Thoracic aorta (tissue), 2 donors: ENCODE results near the gene FUT6. TPM values are rescaled to one million over a fixed set of nuclear protein-coding genes. Genes with fewer than 3 reads are reported as not detected.

ENCODE experiments used
- ATAC-seq: fragments of 150-250 bp; one replicate; pipeline ENCODE4 v1.8.0; 2017; ENCODE audit warnings: low read depth; ENCODE audit not compliant: insufficient number of reproducible peaks, low FRiP score
- DNase-seq: peaks from one replicate; pipeline ENCODE4 v3.0.0-alpha.2; 2020; ENCODE audit warnings: low spot score
- H3K27ac ChIP-seq, 2 donors: fragments of 200-600 bp; sonication (generic); 1 replicate in 1 of 2; 2 replicates in 1 of 2; pipeline ENCODE4 v1.5.1; 2016; ENCODE audit warnings: mild to moderate bottlenecking in 2 of 2, moderate library complexity in 2 of 2
- H3K27me3 ChIP-seq: fragments of 200-600 bp; sonication (generic); replicated peaks from 2 replicates; pipeline ENCODE4 v1.6.0; 2016; ENCODE audit warnings: mild to moderate bottlenecking; ENCODE audit not compliant: insufficient read depth
- H3K36me3 ChIP-seq: fragments of 200-600 bp; sonication (generic); one replicate; pipeline ENCODE4 v1.5.1; 2016
- H3K4me1 ChIP-seq, 2 donors: fragments of 200-600 bp; sonication (generic); 1 replicate in 1 of 2; 2 replicates in 1 of 2; pipeline versions ENCODE4 v1.5.1 to v1.6.0; 2016; ENCODE audit warnings: low read depth in 2 of 2, mild to moderate bottlenecking in 1 of 2; ENCODE audit not compliant: control insufficient read depth in 1 of 2
- H3K4me3 ChIP-seq: fragments of 200-600 bp; sonication (generic); 2 replicates; pipeline ENCODE4 v1.5.1; 2016; ENCODE audit warnings: mild to moderate bottlenecking
- H3K9me3 ChIP-seq: fragments of 200-600 bp; sonication (generic); 2 replicates; pipeline ENCODE4 v1.5.1; 2016
- CTCF ChIP-seq: fragments of 200-600 bp; sonication (generic); IDR thresholded peaks from one replicate; pipeline ENCODE4 v1.5.1; 2019; ENCODE audit warnings: antibody characterized with exemption
- total RNA-seq, 2 donors: library from RNA; depleted of rRNA; stranded (reverse); fragments of >200 nt; gene quantifications; one replicate each; pipeline versions ENCODE4 v1.1.0 to v1.2.3, GENCODE V29; 2016

FUT6 gene
- total RNA-seq, 2 donors from 2014 or later = not detected

GRCh38 chr19:5826531-5827341 lies 12.8 kb downstream of the FUT6 start:
- no peak overlapping the region for H3K27ac ChIP-seq
- TF ChIP-seq CTCF = no peak
- ATAC-seq (no peak), DNase-seq (no peak)
- peaks cover 4 to 16% of the 10 kb centered on the region in 2 donors for H3K4me1 ChIP-seq
- peaks cover 3% of the 10 kb centered on the region for H3K27me3 ChIP-seq
- H3K36me3 ChIP-seq = no peaks in the 10 kb centered on the region
- H3K4me3 ChIP-seq = no peak overlapping the region
- H3K9me3 ChIP-seq = no peaks in the 10 kb centered on the region

- Histone ChIP-seq H3K27me3 (peaks cover 3% of the 10 kb centered on the region), H3K4me1 (peaks cover 4 to 16% of the 10 kb centered on the region in 2 donors), H3K27ac (no peak overlapping the region), H3K9me3 (no peaks in the 10 kb centered on the region), H3K4me3 (no peak overlapping the region), H3K36me3 (no peaks in the 10 kb centered on the region)
- ATAC-seq (no peak), DNase-seq (no peak)
- no peak for TF ChIP-seq CTCF
Measured at GRCh38 chr19:5825178-5825577, 14.3 kb downstream of the FUT6 start.

GRCh38 chr19:5824751-5825150 lies 14.8 kb downstream of the FUT6 start:
- DNase-seq = no peak
- no peak for ATAC-seq
- peaks cover 4 to 16% of the 10 kb centered on the region in 2 donors for H3K4me1 ChIP-seq
- no peaks in the 10 kb centered on the region for H3K36me3 ChIP-seq
- H3K27me3 ChIP-seq = peaks cover 3% of the 10 kb centered on the region
- no peak overlapping the region for H3K27ac ChIP-seq
- no peak overlapping the region for H3K4me3 ChIP-seq
- TF ChIP-seq CTCF = no peak
- H3K9me3 ChIP-seq = no peaks in the 10 kb centered on the region

GRCh38 chr19:5823579-5824281 lies 15.8 kb downstream of the FUT6 start:
- H3K27ac ChIP-seq = no peak overlapping the region
- peaks cover 3% of the 10 kb centered on the region for H3K27me3 ChIP-seq
- no peak overlapping the region for H3K4me3 ChIP-seq
- H3K4me1 ChIP-seq = peaks cover 4 to 10% of the 10 kb centered on the region in 2 donors
- no peak for TF ChIP-seq CTCF
- DNase-seq = no peak
- H3K36me3 ChIP-seq = no peaks in the 10 kb centered on the region
- no peak for ATAC-seq
- H3K9me3 ChIP-seq = no peaks in the 10 kb centered on the region

GRCh38 chr19:5822181-5822844 lies 17.2 kb downstream of the FUT6 start:
- Histone ChIP-seq H3K27me3 (no peaks in the 10 kb centered on the region), H3K27ac (no peak overlapping the region), H3K4me1 (no peaks in the 10 kb centered on the region), H3K9me3 (no peaks in the 10 kb centered on the region), H3K36me3 (no peaks in the 10 kb centered on the region), H3K4me3 (no peak overlapping the region)
- ATAC-seq (no peak), DNase-seq (no peak)
- TF ChIP-seq CTCF = no peak
